Measurements from ENCODE around the gene CEP112. TPM values are rescaled to one million over a fixed set of nuclear protein-coding genes. Genes with fewer than 3 reads are reported as not detected.
A peak's percentile ranks its signal among the peaks of the same experiment; 100 is the strongest.

The CEP112 gene
- total and polyA plus RNA-seq, 2 of the 13 experiments (the other 11 are each of a cell fraction or from before 2014, with no cell fraction given) = 1.2 to 3.4 TPM

DNA sequence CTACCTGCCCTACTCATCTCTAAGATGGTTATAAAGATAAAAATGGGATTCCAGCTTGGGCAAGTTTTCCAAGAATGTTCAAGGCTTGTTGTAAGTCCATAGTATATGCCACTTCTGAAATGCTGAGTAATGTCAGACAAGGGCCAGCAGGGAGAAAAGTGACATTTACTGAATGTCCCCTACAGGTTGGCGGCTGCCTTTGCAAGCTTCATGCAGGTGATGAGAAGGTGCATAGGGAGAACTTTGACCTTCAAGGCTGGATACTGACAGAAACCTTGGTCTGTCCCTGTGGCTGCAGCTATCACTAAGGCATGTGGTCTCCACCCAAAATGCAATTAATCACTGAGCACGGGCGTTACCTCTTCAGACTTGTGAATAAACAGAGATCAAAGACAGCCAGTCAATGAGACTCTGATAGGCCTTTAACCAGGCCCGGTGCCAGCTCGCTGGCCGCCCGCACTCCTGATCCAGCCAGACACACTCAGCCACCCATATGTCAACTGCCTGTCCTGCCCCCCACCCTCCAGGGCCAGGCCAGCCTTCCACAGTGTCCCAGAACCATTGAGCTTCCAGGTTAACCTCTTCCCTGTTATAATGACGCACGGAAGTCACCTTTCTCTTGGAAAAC, 603.6 kb downstream of the CEP112 start (continued):
- TF ChIP-seq CC2D1A (CRISPR knock-in tag; IDR thresholded peaks at IDR 0.05) = no peak
- TF ChIP-seq, protein P1, sequence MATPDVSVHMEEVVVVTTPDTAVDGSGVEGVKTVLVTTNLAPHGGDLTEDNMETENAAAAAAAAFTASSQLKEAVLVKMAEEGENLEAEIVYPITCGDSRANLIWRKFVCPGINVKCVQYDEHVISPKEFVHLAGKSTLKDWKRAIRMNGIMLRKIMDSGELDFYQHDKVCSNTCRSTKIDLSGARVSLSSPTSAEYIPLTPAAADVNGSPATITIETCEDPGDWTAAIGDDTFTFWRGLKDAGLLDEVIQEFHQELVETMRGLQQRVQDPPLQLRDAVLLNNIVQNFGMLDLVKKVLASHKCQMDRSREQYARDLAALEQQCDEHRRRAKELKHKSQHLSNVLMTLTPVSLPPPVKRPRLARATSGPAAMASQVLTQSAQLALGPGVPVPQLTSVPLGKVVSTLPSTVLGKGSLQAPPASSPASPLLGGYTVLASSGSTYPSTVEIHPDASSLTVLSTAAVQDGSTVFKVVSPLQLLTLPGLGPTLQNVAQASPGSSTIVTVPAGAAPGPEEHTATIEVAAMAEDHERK (CRISPR knock-in tag; IDR thresholded peaks at IDR 0.05; ENCODE audit: low read depth) = no peak
- no peak for TF ChIP-seq TEAD2 (CRISPR knock-in tag; IDR thresholded peaks at IDR 0.05)
- TF ChIP-seq RFX3 (CRISPR knock-in tag; IDR thresholded peaks at IDR 0.05) = no peak
- TF ChIP-seq, protein P2, sequence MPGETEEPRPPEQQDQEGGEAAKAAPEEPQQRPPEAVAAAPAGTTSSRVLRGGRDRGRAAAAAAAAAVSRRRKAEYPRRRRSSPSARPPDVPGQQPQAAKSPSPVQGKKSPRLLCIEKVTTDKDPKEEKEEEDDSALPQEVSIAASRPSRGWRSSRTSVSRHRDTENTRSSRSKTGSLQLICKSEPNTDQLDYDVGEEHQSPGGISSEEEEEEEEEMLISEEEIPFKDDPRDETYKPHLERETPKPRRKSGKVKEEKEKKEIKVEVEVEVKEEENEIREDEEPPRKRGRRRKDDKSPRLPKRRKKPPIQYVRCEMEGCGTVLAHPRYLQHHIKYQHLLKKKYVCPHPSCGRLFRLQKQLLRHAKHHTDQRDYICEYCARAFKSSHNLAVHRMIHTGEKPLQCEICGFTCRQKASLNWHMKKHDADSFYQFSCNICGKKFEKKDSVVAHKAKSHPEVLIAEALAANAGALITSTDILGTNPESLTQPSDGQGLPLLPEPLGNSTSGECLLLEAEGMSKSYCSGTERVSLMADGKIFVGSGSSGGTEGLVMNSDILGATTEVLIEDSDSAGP (CRISPR knock-in tag; IDR thresholded peaks at IDR 0.05; ENCODE audit: borderline replicate concordance) = peak; percentile 60
- TF ChIP-seq CREM (IDR thresholded peaks at IDR 0.05) = peak; percentile 63
- no peak for TF ChIP-seq CREM (CRISPR knock-in tag; IDR thresholded peaks at IDR 0.05)
- TF ChIP-seq, protein P3, sequence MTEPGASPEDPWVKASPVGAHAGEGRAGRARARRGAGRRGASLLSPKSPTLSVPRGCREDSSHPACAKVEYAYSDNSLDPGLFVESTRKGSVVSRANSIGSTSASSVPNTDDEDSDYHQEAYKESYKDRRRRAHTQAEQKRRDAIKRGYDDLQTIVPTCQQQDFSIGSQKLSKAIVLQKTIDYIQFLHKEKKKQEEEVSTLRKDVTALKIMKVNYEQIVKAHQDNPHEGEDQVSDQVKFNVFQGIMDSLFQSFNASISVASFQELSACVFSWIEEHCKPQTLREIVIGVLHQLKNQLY (CRISPR knock-in tag; IDR thresholded peaks at IDR 0.05) = peak; percentile 36; the same call in 1 of the 2 replicates
- TF ChIP-seq FOXP1 (IDR thresholded peaks at IDR 0.05) = no peak
- peak; percentile 47; the same call in 1 of the 2 replicates for TF ChIP-seq FOXP1 (CRISPR knock-in tag; IDR thresholded peaks at IDR 0.05)
- TF ChIP-seq, protein P4, sequence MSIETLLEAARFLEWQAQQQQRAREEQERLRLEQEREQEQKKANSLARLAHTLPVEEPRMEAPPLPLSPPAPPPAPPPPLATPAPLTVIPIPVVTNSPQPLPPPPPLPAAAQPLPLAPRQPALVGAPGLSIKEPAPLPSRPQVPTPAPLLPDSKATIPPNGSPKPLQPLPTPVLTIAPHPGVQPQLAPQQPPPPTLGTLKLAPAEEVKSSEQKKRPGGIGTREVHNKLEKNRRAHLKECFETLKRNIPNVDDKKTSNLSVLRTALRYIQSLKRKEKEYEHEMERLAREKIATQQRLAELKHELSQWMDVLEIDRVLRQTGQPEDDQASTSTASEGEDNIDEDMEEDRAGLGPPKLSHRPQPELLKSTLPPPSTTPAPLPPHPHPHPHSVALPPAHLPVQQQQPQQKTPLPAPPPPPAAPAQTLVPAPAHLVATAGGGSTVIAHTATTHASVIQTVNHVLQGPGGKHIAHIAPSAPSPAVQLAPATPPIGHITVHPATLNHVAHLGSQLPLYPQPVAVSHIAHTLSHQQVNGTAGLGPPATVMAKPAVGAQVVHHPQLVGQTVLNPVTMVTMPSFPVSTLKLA (IDR thresholded peaks at IDR 0.05) = no peak
- peak; percentile 25 for TF ChIP-seq TEAD3 (CRISPR knock-in tag; optimal IDR thresholded peaks at IDR 0.05; ENCODE audit: borderline replicate concordance)
- no peak for TF ChIP-seq ATF7 (IDR thresholded peaks at IDR 0.05)
- no peak for TF ChIP-seq ATF7 (CRISPR knock-in tag; IDR thresholded peaks at IDR 0.05)
- TF ChIP-seq NFYB (CRISPR knock-in tag; IDR thresholded peaks at IDR 0.05) = no peak
- TF ChIP-seq, protein P5, sequence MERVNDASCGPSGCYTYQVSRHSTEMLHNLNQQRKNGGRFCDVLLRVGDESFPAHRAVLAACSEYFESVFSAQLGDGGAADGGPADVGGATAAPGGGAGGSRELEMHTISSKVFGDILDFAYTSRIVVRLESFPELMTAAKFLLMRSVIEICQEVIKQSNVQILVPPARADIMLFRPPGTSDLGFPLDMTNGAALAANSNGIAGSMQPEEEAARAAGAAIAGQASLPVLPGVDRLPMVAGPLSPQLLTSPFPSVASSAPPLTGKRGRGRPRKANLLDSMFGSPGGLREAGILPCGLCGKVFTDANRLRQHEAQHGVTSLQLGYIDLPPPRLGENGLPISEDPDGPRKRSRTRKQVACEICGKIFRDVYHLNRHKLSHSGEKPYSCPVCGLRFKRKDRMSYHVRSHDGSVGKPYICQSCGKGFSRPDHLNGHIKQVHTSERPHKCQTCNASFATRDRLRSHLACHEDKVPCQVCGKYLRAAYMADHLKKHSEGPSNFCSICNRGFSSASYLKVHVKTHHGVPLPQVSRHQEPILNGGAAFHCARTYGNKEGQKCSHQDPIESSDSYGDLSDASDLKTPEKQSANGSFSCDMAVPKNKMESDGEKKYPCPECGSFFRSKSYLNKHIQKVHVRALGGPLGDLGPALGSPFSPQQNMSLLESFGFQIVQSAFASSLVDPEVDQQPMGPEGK (CRISPR knock-in tag; IDR thresholded peaks at IDR 0.05) = peak; percentile 89; the same call in 1 of the 2 replicates
- TF ChIP-seq, protein P6, sequence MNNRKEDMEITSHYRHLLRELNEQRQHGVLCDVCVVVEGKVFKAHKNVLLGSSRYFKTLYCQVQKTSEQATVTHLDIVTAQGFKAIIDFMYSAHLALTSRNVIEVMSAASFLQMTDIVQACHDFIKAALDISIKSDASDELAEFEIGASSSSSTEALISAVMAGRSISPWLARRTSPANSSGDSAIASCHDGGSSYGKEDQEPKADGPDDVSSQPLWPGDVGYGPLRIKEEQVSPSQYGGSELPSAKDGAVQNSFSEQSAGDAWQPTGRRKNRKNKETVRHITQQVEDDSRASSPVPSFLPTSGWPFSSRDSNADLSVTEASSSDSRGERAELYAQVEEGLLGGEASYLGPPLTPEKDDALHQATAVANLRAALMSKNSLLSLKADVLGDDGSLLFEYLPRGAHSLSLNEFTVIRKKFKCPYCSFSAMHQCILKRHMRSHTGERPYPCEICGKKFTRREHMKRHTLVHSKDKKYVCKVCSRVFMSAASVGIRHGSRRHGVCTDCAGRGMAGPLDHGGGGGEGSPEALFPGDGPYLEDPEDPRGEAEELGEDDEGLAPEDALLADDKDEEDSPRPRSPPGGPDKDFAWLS (CRISPR knock-in tag; IDR thresholded peaks at IDR 0.05; ENCODE audit: borderline replicate concordance) = no peak
- TF ChIP-seq TBP (CRISPR knock-in tag; IDR thresholded peaks at IDR 0.05) = no peak
- peak; percentile 46 for TF ChIP-seq SKI (IDR thresholded peaks at IDR 0.05; ENCODE audit: partially characterized antibody)
- TF ChIP-seq, protein P7, sequence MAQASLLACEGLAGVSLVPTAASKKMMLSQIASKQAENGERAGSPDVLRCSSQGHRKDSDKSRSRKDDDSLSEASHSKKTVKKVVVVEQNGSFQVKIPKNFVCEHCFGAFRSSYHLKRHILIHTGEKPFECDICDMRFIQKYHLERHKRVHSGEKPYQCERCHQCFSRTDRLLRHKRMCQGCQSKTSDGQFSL (CRISPR knock-in tag; IDR thresholded peaks at IDR 0.05) = peak; percentile 17; the same call in 1 of the 2 replicates
- TF ChIP-seq ZNF296 (CRISPR knock-in tag; conservative IDR thresholded peaks at IDR 0.05) = no peak

Data from HepG2 (cell line).